Parathyroid adenoma (tissue), 2 donors: ENCODE data around the gene REPS2.

Experiments used
- H2AFZ ChIP-seq: fragments of 300-600 bp; sonication (generic); one replicate; pipeline ENCODE4 v1.7.0; 2017; ENCODE audit warnings: antibody characterized with exemption, mild to moderate bottlenecking
- H3K27ac ChIP-seq: fragments of 300-600 bp; sonication (generic); one replicate; pipeline ENCODE4 v1.7.0; 2017
- H3K27me3 ChIP-seq: fragments of 300-600 bp; sonication (generic); one replicate; pipeline ENCODE4 v1.7.0; 2017; ENCODE audit warnings: low read length; ENCODE audit not compliant: control insufficient read depth, insufficient read depth
- H3K36me3 ChIP-seq: fragments of 300-600 bp; sonication (generic); one replicate; pipeline ENCODE4 v1.7.0; 2017; ENCODE audit warnings: low read length; ENCODE audit not compliant: control insufficient read depth, insufficient read depth
- H3K4me1 ChIP-seq: fragments of 300-600 bp; sonication (generic); one replicate; pipeline ENCODE4 v1.7.0; 2017; ENCODE audit warnings: control low read depth
- H3K4me2 ChIP-seq: fragments of 300-600 bp; sonication (generic); one replicate; pipeline ENCODE4 v1.7.0; 2017; ENCODE audit warnings: low read length
- H3K4me3 ChIP-seq: fragments of 300-600 bp; sonication (generic); one replicate; pipeline ENCODE4 v1.7.0; 2017; ENCODE audit warnings: low read depth, low read length
- H3K79me2 ChIP-seq: fragments of 300-600 bp; sonication (generic); one replicate; pipeline ENCODE4 v1.7.0; 2017; ENCODE audit warnings: control low read depth
- H3K9ac ChIP-seq: fragments of 300-600 bp; sonication (generic); one replicate; pipeline ENCODE4 v1.7.0; 2017; ENCODE audit warnings: mild to moderate bottlenecking
- H3K9me3 ChIP-seq: fragments of 300-600 bp; sonication (generic); one replicate; pipeline ENCODE4 v1.7.0; 2017; ENCODE audit warnings: low read length; ENCODE audit not compliant: control insufficient read depth
- CTCF ChIP-seq: fragments of 300-600 bp; sonication (generic); IDR thresholded peaks from one replicate; pipeline ENCODE4 v1.7.0; 2017; ENCODE audit warnings: antibody characterized with exemption, mild to moderate bottlenecking
- donor health status: primary hyperparathyroidism.

Gene REPS2

DNA sequence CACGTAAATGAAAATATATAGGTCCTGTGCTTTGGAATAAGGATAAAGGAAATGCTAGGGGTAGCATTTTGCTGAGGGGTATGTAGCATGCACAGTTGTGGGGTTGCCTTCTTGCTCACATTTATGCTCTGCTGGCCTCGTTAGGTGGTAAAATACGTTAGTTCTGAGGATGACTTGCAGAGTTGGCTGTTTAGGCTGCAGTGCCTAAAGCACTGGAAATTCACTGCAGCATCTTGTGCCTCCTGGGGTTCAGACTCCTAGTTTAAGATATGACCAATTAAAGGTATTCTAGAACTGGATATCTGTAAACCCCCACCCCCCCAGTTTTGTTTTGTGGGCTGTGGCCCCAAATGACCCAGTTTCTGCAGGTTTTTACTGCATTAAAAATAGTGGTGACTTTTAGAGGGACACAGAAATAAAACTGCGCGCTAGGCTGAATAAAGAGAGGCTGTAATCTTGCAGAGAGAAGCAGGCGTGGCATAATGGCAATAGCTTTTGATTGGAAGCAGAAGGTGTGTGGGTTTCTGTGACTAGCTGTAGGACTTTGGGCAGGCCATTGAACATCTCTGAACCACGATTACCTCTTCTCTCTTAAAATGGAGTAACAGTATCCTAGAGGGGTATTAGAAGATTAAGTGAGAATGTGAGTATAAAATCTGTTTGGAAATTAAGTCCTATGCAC lies 79.3 kb downstream of the REPS2 start:
- Histone ChIP-seq H3K27me3 (no peaks in the 10 kb centered on the region), H2AFZ (no peak overlapping the region), H3K4me2 (no peak overlapping the region), H3K4me1 (no peaks in the 10 kb centered on the region), H3K9me3 (no peaks in the 10 kb centered on the region), H3K9ac (no peak overlapping the region), H3K27ac (no peak overlapping the region), H3K36me3 (no peaks in the 10 kb centered on the region), H3K4me3 (no peak overlapping the region), H3K79me2 (no peaks in the 10 kb centered on the region)
- TF ChIP-seq CTCF, result no peak

DNA sequence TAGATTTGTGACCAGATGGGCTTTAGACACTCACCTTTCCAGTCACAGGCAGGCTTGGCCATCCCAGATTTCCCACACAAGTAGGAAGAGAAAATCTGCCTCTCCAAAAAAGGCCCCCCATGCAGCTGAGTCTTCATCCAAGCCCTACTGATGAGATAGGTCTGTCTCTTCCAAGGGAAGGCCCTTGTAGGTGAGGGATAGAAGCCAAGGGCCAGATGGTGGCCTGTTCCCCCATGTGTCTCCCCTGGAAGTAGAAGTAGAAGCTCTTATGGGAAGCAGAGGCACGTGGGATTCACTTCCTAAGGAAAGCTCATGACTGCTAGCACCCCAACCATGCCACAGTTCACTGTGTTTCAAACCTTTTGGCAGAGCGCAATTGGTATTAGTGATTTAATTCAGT lies 81.5 kb downstream of the REPS2 start:
- Histone ChIP-seq H3K79me2 (no peaks in the 10 kb centered on the region), H3K4me1 (no peaks in the 10 kb centered on the region), H2AFZ (no peak overlapping the region), H3K4me3 (no peak overlapping the region), H3K36me3 (no peaks in the 10 kb centered on the region), H3K9ac (no peak overlapping the region), H3K4me2 (no peak overlapping the region), H3K27ac (no peak overlapping the region), H3K27me3 (no peaks in the 10 kb centered on the region), H3K9me3 (no peaks in the 10 kb centered on the region)
- no peak for TF ChIP-seq CTCF

- H2AFZ ChIP-seq, result no peak overlapping the region
- no peak overlapping the region for H3K27ac ChIP-seq
- H3K4me1 ChIP-seq, result no peaks in the 10 kb centered on the region
- H3K79me2 ChIP-seq, result no peaks in the 10 kb centered on the region
- no peak for TF ChIP-seq CTCF
- no peaks in the 10 kb centered on the region for H3K27me3 ChIP-seq
- H3K9me3 ChIP-seq, result no peaks in the 10 kb centered on the region
- H3K36me3 ChIP-seq, result no peaks in the 10 kb centered on the region
- H3K9ac ChIP-seq, result no peak overlapping the region
- H3K4me2 ChIP-seq, result no peak overlapping the region
- H3K4me3 ChIP-seq, result no peak overlapping the region
Measured at GRCh38 chrX:17028356-17028755, 81.9 kb downstream of the REPS2 start.

GRCh38 chrX:17030092-17030491 lies 83.6 kb downstream of the REPS2 start:
- Histone ChIP-seq H3K9ac (no peak overlapping the region), H3K4me3 (no peak overlapping the region), H3K4me2 (no peak overlapping the region), H3K27me3 (no peaks in the 10 kb centered on the region), H3K27ac (no peak overlapping the region), H3K79me2 (no peaks in the 10 kb centered on the region), H3K36me3 (no peaks in the 10 kb centered on the region), H3K4me1 (no peaks in the 10 kb centered on the region), H3K9me3 (no peaks in the 10 kb centered on the region), H2AFZ (no peak overlapping the region)
- TF ChIP-seq CTCF, result no peak

GRCh38 chrX:17030580-17031270 lies 84.3 kb downstream of the REPS2 start:
- no peaks in the 10 kb centered on the region for H3K4me1 ChIP-seq
- H3K9me3 ChIP-seq, result no peaks in the 10 kb centered on the region
- H3K27me3 ChIP-seq, result no peaks in the 10 kb centered on the region
- H3K9ac ChIP-seq, result no peak overlapping the region
- H2AFZ ChIP-seq, result no peak overlapping the region
- H3K4me2 ChIP-seq, result no peak overlapping the region
- no peaks in the 10 kb centered on the region for H3K36me3 ChIP-seq
- no peak for TF ChIP-seq CTCF
- H3K27ac ChIP-seq, result no peak overlapping the region
- H3K4me3 ChIP-seq, result no peak overlapping the region
- H3K79me2 ChIP-seq, result no peaks in the 10 kb centered on the region
